Stimulated activated CD8-positive, alpha-beta memory T cell treated with anti-CD3 and anti-CD28 coated beads, Interleukin-4, amount 100 ng/mL, for 24 hours (primary cell): ENCODE measurements around the gene MISP3.

Experiments used
- DNase-seq: peaks from one replicate; pipeline ENCODE4 v3.0.0-alpha.2; 2020; ENCODE audit warnings: low read depth

MISP3 gene

DNA sequence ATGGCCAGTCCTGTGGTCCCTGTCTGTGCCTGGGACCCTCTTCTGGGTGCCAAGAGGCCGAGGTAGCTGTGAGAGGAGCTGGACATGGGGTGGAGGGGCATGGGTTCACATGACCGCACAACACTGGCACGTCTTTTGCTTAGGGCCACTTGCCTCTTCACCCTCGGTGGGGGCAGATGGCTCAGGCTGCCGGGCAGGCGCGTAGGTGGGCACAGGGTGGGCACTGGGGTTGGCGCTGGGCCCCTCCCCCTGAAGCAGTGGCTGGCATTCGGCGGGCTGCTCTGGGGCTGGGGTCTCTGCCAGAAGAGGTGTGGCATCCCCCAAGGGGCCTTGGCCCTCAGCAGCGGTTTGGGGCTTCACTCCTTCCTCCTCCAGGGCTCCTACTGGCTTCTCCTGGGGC is 19.1 kb upstream of the MISP3 start:
- DNase-seq = no peak

DNA sequence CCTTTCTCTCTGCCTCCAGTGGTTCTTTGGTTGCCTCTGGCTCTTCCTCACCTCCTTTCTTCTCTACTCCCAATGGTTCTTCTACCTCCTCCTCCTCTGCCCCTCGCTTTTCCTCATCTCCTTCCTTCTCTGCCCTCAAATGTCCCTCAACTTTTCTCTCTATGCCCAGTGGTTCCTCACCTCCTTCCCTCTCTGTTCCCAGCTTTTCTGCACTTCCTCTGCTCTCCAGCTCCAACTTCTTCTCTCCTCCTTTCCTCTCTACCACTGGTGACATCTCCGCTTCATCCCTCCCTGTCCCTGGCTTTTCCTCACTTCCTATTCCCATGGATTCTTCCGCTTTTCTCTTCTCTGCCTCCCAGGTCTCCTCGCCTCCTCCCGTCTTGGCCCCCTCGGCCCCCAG is 18.5 kb upstream of the MISP3 start:
- DNase-seq = no peak

DNA sequence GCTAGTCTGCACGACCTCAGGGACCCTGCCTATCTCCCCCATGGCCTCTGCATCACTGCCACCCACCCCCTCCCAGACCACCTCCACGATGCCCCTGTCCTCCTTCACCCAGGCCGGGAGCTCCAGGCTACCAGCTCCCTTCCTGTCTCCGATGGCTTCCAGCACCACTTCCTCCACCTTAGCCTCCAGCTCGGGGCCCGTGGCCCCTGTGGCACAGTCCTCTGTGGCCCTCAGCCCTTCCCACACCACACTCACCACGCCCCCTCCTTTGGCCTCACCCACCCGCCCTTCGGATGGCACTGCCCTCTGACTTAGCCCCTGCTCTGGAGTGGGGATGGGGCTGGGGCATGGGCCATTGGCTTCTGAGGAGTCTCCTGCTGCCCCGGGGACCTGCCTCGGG is 17.9 kb upstream of the MISP3 start:
- DNase-seq = no peak

DNA sequence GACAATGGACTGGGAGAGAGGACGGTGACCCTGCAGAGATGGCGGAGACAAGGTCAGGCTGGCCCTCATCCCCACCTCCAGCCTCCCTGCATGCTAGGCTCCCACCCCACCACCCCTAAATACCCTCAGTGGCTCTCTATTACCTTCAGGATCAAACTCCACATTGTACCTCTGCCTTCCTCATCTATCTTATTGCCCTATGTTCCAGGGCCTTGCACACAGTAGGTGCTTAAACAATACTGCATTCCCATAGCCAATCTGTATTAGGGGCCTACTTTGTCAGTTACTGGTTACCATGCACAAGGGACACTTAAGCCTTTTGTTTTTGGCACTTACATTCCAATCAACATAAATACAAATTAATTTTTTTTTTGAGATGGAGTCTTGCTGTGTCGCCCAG is 17.2 kb upstream of the MISP3 start:
- DNase-seq = no peak

DNA sequence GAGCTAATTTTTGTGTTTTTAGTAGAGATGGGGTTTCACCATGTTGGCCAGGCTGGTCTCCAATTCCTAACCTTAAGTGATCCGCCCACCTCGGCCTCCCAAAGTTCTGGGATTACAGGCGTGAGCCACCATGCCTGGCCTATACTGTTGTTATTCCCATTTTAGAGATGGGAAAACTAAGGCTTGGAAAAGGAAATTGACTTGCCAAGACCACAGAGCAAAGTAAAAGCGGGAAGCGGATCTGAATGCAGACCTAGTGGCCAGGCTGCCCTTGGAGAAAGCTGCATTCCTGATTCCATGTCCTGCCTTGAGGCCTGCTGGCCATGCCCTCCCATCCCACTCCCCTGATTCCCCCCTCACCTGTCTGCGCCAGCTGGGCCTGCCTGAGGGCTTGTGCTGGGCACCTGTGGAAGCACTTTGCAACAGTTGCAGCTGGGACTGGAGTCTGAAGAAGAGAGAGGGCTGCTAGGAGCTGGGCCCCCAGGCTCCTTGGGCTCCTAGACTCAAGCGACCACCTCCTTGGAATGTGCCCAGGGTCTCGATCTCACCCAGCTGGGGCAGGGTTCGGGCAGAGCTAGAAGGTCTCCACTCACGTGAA is 16.4 kb upstream of the MISP3 start:
- no peak for DNase-seq

DNA sequence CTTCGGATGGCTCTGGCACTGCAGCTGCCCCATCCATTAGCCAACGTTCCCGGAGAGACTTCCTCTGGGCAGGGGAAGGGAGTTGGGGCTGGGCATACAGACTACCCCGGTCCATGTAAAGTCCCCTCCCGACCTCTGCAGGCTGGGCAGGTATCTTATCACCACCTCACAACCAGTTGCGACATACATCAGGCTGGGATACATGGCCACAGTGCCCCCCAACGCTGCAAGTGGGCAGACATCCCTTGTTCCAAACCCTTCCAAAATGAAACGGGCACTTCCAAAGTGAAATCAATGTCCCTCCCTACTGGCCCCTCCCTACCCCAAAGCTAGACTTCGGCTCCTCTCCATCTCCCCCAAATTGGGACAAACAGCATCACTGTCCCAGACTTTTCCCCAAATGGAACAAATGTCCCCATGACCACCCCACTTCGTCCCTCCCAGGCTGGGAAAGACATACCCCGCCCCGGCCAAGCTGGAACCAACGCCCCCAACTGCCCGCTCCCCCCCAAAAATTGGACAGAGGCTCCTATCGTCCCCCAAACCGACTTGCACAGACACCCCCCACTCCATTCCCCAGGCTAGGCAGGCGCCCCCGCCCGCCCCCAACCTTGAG is 15.7 kb upstream of the MISP3 start:
- DNase-seq = no peak

DNA sequence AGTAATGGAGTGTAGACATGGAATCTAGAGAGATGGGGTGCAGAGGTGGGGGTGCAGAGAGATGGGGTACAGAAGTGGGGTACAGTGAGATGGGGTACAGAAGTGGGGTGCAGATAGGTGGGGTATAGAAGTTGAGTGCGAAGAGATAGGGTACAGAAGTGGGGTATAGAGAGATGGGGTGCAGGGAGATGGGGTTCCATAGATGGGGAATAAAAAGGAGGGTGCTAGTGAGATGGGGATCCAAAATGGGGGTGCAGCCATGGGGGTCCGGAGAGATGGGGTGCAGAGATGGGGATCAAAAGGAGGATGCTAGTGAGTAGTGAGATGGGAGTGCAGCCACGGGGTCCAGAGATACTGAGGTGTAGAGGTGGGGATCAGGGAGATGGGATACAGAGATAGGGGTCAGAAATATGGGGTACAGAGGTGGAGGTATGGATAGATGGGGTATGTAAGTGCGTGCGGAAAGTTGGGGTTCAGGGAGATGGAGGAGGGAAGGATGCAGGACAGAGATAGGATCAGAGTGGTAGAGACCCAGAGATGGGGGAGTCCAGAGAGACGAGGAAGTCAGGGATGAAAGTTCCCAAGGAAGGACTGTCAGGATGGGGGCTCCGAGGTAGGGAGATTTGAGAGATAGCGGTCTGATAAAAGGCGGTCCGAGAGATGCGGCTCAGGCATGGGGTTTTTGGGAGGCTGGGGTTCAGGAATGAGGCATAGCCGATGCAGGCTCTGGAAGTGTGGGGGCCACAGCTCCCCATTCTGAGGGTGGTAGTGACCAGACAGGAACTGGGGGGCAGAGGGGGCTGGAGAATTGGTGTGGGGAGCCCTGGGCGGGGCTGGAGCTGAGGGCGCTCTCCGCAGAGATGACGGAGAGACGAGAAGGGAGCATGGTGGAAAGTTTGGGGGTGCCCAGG is 14.1 kb upstream of the MISP3 start:
- no peak for DNase-seq

DNA sequence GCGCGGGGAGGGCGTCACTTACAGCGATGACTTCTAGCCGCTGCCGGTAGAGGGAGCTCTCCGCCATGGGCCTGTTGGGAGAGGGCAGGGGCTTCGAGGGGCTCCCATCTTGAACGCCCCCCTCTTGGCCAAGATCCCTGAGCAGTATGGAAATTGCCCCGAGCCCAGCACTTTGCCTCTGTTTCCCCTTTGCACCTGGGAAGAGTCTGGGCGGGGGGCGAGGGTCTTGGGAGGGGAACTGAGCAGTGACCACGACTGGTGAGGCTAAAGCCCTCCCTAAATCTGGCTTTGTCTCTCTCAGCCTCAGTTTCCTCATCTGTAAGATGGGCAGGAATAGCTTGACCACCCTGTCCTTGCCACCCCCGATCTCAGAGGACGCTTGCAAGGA is 13.5 kb upstream of the MISP3 start:
- DNase-seq = no peak

DNA sequence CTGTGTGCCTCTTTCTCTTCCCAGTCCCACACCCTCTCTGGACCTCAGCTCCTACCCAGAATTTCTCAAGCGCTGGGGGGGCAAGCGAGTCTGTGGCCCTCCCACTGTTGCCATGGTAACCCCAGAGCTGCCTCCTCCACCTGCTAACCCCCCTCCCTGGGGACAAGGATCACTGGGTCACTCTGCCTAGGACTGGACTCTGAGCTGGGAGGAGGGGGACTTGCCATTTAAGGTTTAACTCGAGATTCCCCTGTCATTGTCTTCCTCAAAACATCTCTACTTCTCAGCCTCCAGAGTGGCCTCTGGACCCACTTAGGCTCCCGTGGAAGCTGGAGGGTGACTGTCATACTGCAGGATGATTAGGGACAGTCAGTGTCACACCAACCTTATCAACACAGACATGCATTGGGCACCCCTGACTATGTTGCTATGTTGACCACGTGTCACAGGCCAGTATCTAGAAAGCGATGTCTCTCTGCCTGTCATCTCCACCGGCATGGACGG is 12.9 kb upstream of the MISP3 start:
- DNase-seq = no peak

DNA sequence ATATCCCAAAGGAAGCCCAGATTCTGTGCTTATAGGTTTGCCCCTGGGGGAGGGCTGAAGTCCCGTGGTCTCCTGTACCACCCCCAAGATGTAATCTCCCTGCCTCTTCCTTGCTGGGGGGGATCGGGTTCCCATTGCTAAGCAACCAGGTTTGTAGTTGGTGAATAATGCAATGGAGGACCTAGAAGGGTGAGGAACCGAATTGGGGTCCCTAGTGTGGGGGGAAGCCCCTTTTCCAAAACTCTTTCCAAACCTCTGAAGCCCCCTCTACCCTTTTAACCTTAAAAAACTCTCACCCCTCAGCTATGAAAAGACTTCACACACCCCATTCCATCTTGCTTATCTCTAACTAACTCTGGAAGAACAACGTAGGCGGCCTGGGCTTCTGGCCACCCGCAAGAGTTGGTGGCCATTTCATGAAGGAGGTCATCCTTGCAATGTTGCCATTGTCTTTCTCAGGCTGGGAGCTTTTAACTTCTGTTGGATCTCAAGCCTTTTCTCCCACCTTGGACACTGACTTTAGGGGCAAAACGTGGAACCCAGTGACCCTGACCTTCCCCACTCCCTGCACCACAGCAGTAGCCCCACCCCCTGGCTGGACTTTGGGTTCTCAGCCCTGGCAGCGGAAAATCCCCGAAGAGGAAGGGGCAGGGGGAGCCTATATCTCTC is 11.4 kb upstream of the MISP3 start:
- no peak for DNase-seq

DNA sequence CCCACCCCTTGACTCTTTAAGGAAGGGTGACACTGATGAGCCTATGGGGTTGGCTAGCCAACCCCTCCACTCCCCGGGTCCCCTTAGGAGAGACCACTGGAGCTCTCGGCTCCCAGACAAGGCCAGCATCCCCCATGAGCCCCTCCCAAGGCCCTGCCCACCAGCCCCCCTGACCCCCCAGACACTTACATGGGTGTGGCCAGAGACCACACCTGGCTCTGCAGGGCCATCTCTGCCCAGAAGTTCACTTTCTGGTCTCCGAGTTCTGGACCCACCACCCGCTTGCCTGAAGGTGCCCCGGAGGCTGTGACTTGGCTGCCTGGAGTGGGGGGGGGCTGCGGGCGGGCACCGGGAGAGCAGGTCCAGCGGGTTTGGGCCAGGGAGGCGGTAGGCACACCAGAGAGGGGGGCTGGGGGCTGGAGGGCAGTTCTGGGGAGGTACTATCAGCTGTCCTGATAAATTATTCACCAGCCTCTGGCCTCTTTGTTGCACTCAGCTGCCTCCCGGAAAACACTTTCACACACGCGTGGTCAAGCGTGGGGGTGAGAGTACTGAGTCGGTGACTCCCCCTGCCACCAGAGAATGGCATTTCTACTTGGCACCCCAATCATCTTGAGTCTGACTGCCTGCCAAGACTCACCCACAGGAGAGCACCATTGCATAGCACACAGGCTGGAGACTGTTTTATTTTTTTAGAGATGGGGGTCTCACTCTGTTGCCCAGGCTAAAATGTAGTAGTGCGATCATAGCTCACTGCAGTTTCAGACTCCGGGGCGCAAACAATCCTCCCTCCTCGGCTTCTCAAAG is 10.6 kb upstream of the MISP3 start, which contains the start of gene PALM3:
TSS of gene PALM3 (minus strand) at position 326 of the 807 bp plus-strand sequence. CDS start at position 230, 96 bp downstream.
- no peak for DNase-seq

DNA sequence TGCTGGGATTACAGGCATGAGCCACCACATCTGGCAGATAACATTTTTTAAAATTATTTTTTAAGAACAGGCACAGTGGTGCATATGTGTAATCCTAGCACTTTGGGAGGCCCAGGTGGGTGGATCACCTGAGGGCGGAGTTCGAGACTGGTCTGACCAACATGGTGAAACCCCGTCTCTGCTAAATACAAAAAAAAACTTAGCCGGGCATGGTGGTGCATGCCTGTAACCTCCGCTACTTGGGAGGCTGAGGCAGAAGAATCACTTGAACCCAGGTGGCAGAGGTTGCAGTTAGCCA is 10.1 kb upstream of the MISP3 start:
- no peak for DNase-seq

DNA sequence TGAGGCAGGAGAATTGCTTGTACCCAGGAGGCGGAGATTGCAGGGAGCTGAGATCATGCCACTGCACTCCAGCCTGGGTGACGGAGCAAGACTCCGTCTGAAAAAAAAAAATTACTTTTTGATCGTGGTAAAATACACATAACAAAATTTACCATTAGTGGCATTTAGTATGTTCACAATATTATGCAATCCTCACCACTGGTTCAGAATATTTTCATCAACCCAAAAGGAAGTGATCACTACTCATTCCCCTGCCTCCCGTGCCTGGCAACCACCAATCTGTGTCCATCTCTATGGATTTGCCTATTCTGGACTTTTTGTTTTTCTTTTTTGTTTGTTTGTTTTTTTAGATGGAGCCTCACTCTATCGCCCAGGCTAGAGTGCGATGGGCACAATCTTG is 9.5 kb upstream of the MISP3 start:
- DNase-seq = no peak

DNA sequence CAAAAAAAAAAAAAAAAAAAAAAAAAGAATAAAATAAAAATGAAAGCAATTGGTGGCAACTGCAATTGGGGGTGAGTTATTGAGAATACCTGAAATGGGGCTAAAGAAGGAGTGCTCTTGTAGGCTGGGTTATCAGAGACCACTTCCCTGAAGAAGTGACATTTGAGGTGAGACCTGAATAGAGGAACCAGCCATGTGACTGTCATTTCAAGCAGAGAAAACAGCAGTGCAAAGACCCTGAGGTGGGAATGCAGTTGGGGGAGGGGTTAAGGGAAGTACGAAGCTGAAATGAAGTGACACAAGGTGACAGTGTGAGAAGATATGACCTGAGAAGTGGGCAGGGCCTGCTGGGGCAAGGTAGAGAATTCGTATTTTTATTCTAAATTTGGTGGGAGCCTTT is 6.5 kb upstream of the MISP3 start:
- DNase-seq = no peak

DNA sequence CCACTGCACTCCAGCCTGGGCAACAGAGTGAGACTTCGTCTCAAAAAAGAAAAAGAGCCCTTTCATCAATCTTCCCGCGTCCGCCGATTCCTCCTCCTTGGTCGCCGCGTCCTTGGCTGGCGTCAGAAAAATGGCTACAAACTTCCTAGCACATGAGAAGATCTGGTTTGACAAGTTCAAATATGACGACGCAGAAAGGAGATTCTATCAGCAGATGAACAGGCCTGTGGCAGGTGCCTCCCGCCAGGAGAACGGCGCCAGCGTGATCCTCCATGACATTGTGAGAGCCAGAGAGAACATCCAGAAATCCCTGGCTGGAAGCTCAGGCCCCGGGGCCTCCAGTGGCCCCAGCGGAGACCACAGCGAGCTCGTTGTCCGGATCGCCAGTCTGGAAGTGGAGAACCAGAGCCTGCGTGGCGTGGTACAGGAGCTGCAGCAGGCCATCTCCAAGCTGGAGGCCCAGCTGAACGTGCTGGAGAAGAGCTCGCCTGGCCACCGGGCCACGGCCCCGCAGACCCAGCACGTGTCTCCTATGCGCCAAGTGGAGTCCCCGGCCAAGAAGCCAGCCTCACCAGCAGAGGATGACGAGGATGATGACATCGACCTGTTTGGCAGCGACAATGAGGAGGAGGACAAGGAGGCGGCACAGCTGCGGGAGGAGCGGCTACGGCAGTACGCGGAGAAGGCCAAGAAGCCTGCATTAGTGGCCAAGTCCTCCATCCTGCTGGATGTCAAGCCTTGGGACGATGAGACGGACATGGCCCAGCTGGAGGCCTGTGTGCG is 2.1 kb upstream of the MISP3 start:
- DNase-seq = no peak

DNA sequence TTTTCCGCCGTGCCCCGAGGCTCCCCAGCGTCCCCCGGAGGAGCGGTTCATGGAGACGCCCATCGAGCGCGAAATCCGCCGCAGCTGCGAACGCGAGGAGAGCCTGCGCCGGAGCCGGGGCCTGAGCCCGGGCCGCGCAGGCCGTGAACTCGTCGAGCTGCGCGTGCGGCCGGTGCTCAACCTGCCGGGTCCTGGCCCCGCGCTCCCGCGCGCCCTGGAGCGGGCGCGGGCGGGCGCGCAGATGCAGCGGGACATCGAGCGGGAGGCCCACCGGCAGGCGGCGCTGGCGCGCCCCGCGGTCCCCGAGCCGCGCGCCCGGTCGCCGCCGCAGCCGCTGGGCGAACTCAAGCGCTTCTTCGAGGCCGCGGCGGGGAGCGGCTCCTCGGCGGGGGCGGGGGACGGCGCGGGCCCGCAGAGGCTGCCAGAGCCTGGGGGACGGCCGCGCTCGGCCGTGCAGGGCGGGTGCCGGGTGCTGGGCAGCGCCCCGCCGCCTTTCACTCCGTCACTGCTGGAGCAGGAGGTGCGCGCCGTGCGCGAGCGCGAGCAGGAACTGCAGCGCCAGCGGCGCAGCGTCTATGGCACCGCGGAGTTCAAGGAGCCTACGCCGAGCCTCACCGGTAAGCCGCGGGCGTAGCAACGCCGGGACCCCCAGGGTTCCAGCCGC is 807 bp downstream of the MISP3 start:
- DNase-seq = peak; percentile 63

DNA sequence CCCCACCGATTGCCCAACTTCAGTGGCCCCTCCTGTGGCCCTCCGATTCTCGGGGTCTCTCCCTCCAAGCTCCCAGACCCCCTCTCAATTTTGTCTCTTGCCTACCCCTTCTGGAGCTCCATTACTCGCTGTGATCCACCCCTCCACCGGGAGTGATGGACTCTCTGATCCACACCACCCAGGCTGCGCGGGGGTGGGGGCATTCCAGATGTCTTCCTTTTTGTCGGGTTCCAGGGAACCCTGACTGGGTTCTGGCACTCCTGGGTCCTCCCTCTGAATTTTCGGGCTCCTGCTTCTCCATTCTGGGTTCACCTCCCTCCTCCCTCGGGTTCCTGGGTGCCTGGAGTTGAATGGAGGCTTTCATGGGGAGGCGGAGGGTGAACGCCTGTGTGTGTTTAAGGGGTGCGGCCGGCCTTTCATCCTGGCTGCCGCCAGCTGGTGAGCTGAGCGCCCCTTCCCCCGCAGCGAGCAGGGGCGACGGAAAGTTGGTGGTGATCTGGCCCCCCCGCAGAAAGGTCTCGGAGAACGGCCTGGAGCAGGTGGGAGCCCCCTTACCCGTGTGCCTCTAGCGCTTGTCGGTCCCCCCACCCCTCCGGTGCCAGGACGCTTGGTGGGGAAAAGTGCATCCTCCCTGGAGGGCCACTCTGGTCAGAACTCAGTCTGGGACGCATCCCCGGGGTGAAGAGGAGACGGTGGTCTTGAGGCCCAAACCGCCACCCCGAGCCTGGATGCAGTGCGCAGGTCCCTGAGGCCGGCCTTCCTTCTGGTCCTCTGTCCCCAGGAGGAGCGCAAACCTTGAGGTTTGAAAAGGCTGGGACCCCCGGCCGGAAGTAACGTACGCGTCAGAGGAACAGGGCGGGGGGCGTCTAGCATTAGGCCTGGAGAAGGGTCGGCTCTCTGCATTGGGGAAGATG is 1.6 kb downstream of the MISP3 start:
- no peak for DNase-seq

DNA sequence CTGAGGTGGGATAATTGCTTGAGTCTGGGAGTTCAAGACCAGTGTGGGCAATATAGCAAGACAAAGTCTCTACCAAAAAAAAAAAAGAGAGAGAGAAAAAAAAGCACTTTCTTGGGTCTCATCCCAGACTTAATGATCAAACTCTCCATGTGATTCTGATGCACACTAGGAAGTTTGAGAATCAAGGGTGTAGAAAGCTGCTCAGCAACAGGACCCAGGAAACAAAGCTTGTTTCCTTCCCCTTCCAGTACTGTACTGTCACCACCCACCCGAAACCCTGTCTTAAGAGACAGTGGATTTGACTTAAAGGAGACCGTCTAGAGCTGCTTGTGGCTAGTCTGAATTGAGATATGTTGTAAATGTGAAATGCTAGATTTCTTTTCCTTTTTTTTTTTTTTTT is 5.8 kb downstream of the MISP3 start:
- DNase-seq = no peak
